OCI-LY1 (cell line): ENCODE data around the gene NT5C2.

Experiments
- H2AFZ ChIP-seq: fragments of 200-600 bp; sonication (generic), shearing (Covaris generic); 2 replicates; pipeline ENCODE4 v1.6.0; 2014; ENCODE audit warnings: antibody characterized with exemption, mild to moderate bottlenecking, low read length
- H3F3A ChIP-seq: fragments of 200-600 bp; sonication (generic), shearing (Covaris generic); 2 replicates; pipeline ENCODE4 v1.6.0; 2014; ENCODE audit warnings: mild to moderate bottlenecking, antibody characterized with exemption, low read length, moderate library complexity; ENCODE audit not compliant: insufficient read depth
- H3K27ac ChIP-seq: fragments of 200-600 bp; sonication (generic); 2 replicates; pipeline ENCODE4 v1.5.1; 2014; ENCODE audit warnings: low read length, mixed run types, mild to moderate bottlenecking, low read depth; ENCODE audit not compliant: poor library complexity, severe bottlenecking
- H3K27me3 ChIP-seq: fragments of 200-600 bp; sonication (generic); 2 replicates; pipeline ENCODE4 v1.6.0; 2014; ENCODE audit warnings: antibody characterized with exemption, mild to moderate bottlenecking, low read length, moderate library complexity; ENCODE audit not compliant: insufficient read depth
- H3K36me3 ChIP-seq: fragments of 200-600 bp; sonication (generic); 2 replicates; pipeline ENCODE4 v1.6.1; 2014; ENCODE audit warnings: mild to moderate bottlenecking, antibody characterized with exemption, low read length, moderate library complexity, mixed read lengths; ENCODE audit not compliant: insufficient read depth
- H3K4me1 ChIP-seq: fragments of 200-600 bp; sonication (generic); 2 replicates; pipeline ENCODE4 v1.5.1; 2014; ENCODE audit warnings: mild to moderate bottlenecking, low read length, moderate library complexity; ENCODE audit not compliant: insufficient read depth, severe bottlenecking
- H3K4me2 ChIP-seq: fragments of 200-600 bp; sonication (generic), shearing (Covaris generic); 2 replicates; pipeline ENCODE4 v1.6.1; 2014; ENCODE audit warnings: low read length
- H3K4me3 ChIP-seq: fragments of 200-600 bp; sonication (generic); 2 replicates; pipeline ENCODE4 v1.5.1; 2014; ENCODE audit warnings: low read length, low read depth, mild to moderate bottlenecking, mixed read lengths; ENCODE audit not compliant: poor library complexity, severe bottlenecking
- H3K79me2 ChIP-seq: fragments of 200-600 bp; shearing (Covaris generic); 2 replicates; pipeline ENCODE4 v1.6.1; 2016; ENCODE audit warnings: mixed run types, low read length, mixed read lengths; ENCODE audit not compliant: insufficient read depth
- H3K9ac ChIP-seq: fragments of 200-600 bp; sonication (generic), shearing (Covaris generic); 2 replicates; pipeline ENCODE4 v1.6.1; 2014; ENCODE audit warnings: mild to moderate bottlenecking, low read length, mixed read lengths
- H3K9me2 ChIP-seq: fragments of 200-600 bp; sonication (generic), shearing (Covaris generic); 2 replicates; pipeline ENCODE4 v1.6.1; 2014; ENCODE audit warnings: low read depth, mild to moderate bottlenecking, low read length, mixed read lengths
- H3K9me3 ChIP-seq: fragments of 200-600 bp; shearing (Covaris generic); 2 replicates; pipeline ENCODE4 v1.6.1; 2014; ENCODE audit warnings: low read length, mixed read lengths
- H4K20me1 ChIP-seq: fragments of 200-600 bp; sonication (generic), shearing (Covaris generic); 2 replicates; pipeline ENCODE4 v1.6.0; 2016; ENCODE audit warnings: mild to moderate bottlenecking, low read length; ENCODE audit not compliant: insufficient read depth
- EZH2 ChIP-seq: fragments of 200-600 bp; sonication (generic), shearing (Covaris generic); IDR thresholded peaks from 2 replicates; pipeline ENCODE4 v1.8.0; 2017; ENCODE audit warnings: borderline replicate concordance, mixed run types, mild to moderate bottlenecking, antibody characterized with exemption, low read length, moderate library complexity, mixed read lengths
- TF ChIP-seq, protein P1 (sequence below): fragments of 200-600 bp; sonication (generic), shearing (Covaris generic); IDR thresholded peaks from 2 replicates; pipeline ENCODE4 v1.5.1; 2017; ENCODE audit warnings: mild to moderate bottlenecking, antibody characterized with exemption, low read length, moderate library complexity, mixed read lengths

The NT5C2 gene

GRCh38 chr10:103044942-103045489 is 148.1 kb downstream of the NT5C2 start:
- Histone ChIP-seq H3K27me3 (no peaks in the 10 kb centered on the region), H3K79me2 (no peaks in the 10 kb centered on the region), H3K27ac (no peak overlapping the region), H3K36me3 (no peaks in the 10 kb centered on the region), H4K20me1 (no peaks in the 10 kb centered on the region), H3F3A (no peaks in the 10 kb centered on the region), H3K4me3 (no peak overlapping the region), H3K9me2 (no peaks in the 10 kb centered on the region), H3K4me2 (no peak overlapping the region), H3K9me3 (no peaks in the 10 kb centered on the region), H3K4me1 (no peaks in the 10 kb centered on the region), H2AFZ (no peak overlapping the region), H3K9ac (no peak overlapping the region)
- TF ChIP-seq, protein P1, sequence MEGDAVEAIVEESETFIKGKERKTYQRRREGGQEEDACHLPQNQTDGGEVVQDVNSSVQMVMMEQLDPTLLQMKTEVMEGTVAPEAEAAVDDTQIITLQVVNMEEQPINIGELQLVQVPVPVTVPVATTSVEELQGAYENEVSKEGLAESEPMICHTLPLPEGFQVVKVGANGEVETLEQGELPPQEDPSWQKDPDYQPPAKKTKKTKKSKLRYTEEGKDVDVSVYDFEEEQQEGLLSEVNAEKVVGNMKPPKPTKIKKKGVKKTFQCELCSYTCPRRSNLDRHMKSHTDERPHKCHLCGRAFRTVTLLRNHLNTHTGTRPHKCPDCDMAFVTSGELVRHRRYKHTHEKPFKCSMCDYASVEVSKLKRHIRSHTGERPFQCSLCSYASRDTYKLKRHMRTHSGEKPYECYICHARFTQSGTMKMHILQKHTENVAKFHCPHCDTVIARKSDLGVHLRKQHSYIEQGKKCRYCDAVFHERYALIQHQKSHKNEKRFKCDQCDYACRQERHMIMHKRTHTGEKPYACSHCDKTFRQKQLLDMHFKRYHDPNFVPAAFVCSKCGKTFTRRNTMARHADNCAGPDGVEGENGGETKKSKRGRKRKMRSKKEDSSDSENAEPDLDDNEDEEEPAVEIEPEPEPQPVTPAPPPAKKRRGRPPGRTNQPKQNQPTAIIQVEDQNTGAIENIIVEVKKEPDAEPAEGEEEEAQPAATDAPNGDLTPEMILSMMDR = no peak
- no peak for TF ChIP-seq EZH2

DNA sequence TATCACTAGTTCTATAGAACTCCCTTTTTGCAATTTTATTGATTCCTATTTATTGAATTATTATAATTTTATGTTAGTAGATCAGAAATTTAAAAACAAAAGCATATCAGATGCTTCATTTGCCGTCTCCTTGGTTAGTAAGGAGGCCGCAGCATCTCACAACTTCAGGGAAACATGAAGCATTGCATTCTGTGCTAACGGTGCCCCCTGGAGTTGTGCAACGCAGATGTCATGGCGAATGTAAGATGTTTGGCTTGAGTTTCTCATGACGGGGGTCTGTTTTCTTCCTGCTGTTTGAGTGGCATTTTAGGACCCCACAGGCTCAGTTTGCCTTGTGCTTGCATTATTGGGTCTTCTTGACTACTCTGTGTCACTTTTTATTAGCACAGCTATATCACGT is 150.2 kb downstream of the NT5C2 start:
- H2AFZ ChIP-seq = no peak overlapping the region
- H3F3A ChIP-seq = no peaks in the 10 kb centered on the region
- no peak overlapping the region for H3K27ac ChIP-seq
- H3K9ac ChIP-seq = no peak overlapping the region
- no peaks in the 10 kb centered on the region for H3K9me2 ChIP-seq
- H3K4me1 ChIP-seq = no peaks in the 10 kb centered on the region
- no peaks in the 10 kb centered on the region for H3K27me3 ChIP-seq
- H3K79me2 ChIP-seq = no peaks in the 10 kb centered on the region
- H3K36me3 ChIP-seq = no peaks in the 10 kb centered on the region
- H3K4me3 ChIP-seq = no peak overlapping the region
- H4K20me1 ChIP-seq = no peaks in the 10 kb centered on the region
- no peaks in the 10 kb centered on the region for H3K9me3 ChIP-seq
- no peak for TF ChIP-seq EZH2
- TF ChIP-seq, protein P1 = no peak
- no peak overlapping the region for H3K4me2 ChIP-seq

DNA sequence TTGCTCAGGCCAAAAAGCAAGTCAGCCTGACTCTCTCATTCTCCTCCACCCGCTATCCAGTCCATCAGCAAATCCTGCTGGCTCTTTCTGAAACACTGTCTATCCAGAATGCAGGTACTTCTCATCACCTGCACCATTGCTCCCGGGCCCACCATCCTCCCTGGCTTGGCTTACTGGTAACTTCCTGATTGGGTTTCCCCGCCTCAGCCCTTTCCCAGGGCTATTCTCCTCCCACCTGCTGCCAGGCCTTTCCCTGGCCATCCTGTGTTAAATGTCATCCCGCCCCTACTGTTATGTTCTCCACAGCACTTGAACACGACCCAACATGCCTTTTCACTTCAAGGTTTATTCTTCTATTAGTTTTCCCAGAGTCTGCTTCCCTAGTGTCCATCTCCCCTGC is 150.9 kb downstream of the NT5C2 start:
- no peaks in the 10 kb centered on the region for H3K9me2 ChIP-seq
- no peaks in the 10 kb centered on the region for H3K79me2 ChIP-seq
- H3K36me3 ChIP-seq = no peaks in the 10 kb centered on the region
- no peak overlapping the region for H3K4me2 ChIP-seq
- H3K9me3 ChIP-seq = no peaks in the 10 kb centered on the region
- H3K27ac ChIP-seq = no peak overlapping the region
- H3F3A ChIP-seq = no peaks in the 10 kb centered on the region
- no peak overlapping the region for H2AFZ ChIP-seq
- H3K9ac ChIP-seq = no peak overlapping the region
- no peaks in the 10 kb centered on the region for H3K4me1 ChIP-seq
- H3K4me3 ChIP-seq = no peak overlapping the region
- TF ChIP-seq, protein P1 = no peak
- no peak for TF ChIP-seq EZH2
- no peaks in the 10 kb centered on the region for H4K20me1 ChIP-seq
- no peaks in the 10 kb centered on the region for H3K27me3 ChIP-seq
